ENCODE results near the gene AZIN2.

The AZIN2 gene

GRCh38 chr1:33048426-33048825 lies 32.5 kb upstream of the AZIN2 start:
- TF ChIP-seq, protein P1, sequence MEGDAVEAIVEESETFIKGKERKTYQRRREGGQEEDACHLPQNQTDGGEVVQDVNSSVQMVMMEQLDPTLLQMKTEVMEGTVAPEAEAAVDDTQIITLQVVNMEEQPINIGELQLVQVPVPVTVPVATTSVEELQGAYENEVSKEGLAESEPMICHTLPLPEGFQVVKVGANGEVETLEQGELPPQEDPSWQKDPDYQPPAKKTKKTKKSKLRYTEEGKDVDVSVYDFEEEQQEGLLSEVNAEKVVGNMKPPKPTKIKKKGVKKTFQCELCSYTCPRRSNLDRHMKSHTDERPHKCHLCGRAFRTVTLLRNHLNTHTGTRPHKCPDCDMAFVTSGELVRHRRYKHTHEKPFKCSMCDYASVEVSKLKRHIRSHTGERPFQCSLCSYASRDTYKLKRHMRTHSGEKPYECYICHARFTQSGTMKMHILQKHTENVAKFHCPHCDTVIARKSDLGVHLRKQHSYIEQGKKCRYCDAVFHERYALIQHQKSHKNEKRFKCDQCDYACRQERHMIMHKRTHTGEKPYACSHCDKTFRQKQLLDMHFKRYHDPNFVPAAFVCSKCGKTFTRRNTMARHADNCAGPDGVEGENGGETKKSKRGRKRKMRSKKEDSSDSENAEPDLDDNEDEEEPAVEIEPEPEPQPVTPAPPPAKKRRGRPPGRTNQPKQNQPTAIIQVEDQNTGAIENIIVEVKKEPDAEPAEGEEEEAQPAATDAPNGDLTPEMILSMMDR (conservative IDR thresholded peaks at IDR 0.05) = no peak

DNA sequence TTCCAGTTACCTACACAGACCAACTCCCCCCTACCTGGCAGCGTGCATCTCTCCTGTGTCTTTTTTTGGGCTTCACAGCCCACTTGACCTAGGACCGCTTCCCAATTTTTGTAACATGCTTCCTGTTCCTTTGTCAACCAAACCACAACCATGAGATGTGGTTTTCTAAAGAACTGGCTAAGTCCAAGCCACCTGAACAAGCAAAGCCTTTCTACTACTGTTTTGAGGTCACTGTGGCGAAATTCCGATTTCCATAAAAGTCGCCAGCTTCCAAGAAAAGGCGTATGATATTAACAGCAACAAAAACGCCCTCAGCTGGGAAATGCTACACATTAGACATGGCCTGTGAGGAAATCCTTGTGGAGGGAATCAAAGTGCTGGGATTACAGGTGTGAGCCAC lies 31.6 kb upstream of the AZIN2 start:
- no peak overlapping the region for H3K27ac ChIP-seq
- TF ChIP-seq, protein P1 (conservative IDR thresholded peaks at IDR 0.05) = no peak

More at GRCh38 chr1:33048426-33048825, 32.5 kb upstream of the AZIN2 start:
- no peak overlapping the region for H3K27ac ChIP-seq

GRCh38 chr1:33050221-33051076 lies 30.5 kb upstream of the AZIN2 start:
- no peak overlapping the region for H3K27ac ChIP-seq
- TF ChIP-seq, protein P1 (conservative IDR thresholded peaks at IDR 0.05) = no peak

- peak overlapping the region; percentile 52 for H3K27ac ChIP-seq
- TF ChIP-seq, protein P1 (conservative IDR thresholded peaks at IDR 0.05) = peak; percentile 83
These were observed 25.5 kb upstream of the AZIN2 start for GRCh38 chr1:33055210-33056008.

DNA sequence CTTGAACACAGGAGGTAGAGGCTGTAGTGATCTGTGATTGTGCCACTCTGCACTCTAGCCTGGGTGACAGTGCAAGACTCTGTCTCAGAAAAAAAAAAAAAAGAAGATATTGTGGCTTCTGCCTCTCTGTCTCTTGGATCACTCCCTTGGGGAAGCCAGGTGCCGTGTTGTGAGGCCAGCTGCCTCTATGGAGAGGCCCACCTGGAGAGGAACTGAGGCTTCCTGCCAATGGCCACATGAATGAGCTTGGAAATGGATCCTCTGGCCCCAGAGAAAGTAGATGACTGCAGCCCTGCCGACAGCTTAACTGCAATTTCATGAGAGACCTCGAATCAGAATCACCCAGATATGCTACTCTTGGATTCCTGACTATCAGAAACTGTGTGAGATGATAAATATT lies 24.5 kb upstream of the AZIN2 start:
- TF ChIP-seq, protein P1 (conservative IDR thresholded peaks at IDR 0.05) = no peak
- no peak overlapping the region for H3K27ac ChIP-seq

DNA sequence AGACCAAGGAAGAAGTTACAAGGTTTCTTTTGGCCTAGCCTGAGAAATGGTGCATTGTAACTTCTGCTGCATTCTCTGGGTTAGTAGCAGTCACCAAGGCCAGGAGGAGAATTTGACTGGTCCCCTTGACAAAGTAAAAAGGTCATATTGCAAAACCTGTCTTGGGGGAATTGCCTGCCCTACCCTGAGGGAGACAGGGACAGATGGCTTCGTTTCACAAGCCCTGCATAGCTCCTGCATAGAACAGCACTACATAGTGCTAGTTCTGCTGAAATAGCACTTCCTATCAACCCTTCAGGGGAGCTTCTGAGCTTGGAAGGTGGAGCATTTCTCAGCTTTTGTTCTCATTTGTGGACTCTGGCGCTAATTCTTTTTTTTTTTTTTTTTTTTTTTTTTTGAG lies 23.9 kb upstream of the AZIN2 start:
- TF ChIP-seq, protein P1 (conservative IDR thresholded peaks at IDR 0.05) = no peak
- H3K27ac ChIP-seq = no peak overlapping the region

DNA sequence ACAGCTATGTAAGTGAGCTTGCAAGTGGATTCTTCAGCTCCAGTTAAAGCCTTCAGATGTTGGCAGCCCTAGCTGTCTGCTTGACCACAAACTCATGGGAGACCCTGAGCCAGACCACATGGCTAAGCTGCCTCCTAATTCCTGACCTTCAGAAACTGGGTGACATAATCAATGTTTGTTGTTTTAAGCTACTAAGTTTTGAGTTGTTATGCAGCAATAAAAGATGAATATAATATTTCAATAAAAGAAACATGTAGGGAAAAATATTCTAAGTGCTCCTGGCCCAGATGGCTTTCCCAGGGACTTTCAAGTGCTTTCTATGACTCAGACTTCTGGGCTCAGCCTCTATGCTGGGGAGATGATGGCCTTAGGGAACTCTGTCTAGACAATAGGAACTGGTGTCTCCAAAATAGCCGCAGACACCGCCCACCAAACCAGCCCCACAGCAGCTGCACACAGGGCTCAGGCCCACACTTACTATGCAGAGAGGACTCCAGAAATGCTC lies 20.3 kb upstream of the AZIN2 start:
- no peak overlapping the region for H3K27ac ChIP-seq
- TF ChIP-seq, protein P1 (conservative IDR thresholded peaks at IDR 0.05) = no peak

Data from VCaP (cell line).